Right lobe of liver (tissue), 4 donors: ENCODE data around the gene RALBP1.

Experiments
- CTCF ChIP-seq, 4 donors: fragments of 200-600 bp in 3 of 4; fragments of 450-650 bp in 1 of 4; IDR thresholded peaks; one replicate each; pipeline versions ENCODE4 v1.5.1 to v1.8.0; 2016 to 2022; ENCODE audit warnings: antibody characterized with exemption in 4 of 4, mild to moderate bottlenecking in 2 of 4
- POLR2A ChIP-seq: fragments of 450-650 bp; IDR thresholded peaks from one replicate; pipeline ENCODE4 v1.6.1; 2017; ENCODE audit warnings: antibody characterized with exemption, mild to moderate bottlenecking
- donor health status: DM: no; HTN: no; CAD: no.
- donor health status: DM: no; HTN: no; CAD: no.
- donor health status: DM: no; HTN: yes; CAD: no.

GRCh38 chr18:9429662-9429993 is 45.7 kb upstream of the RALBP1 start:
- TF ChIP-seq CTCF (IDR thresholded peaks at IDR 0.05): no peak
- TF ChIP-seq POLR2A: no peak
